SK-N-SH treated with all-trans-retinoic acid at 6 μM for 48 hours (cell line): ENCODE measurements around the gene ZBTB7B.

Experiments
- ATAC-seq: fragments of 200-7000 bp; cut with Tn5 transposase; 3 replicates; pipeline ENCODE4 v1.9.1; 2020; ENCODE audit warnings: mild to moderate bottlenecking, moderate library complexity
- ARNTL ChIP-seq: fragments of 450-650 bp; formaldehyde crosslinking; IDR thresholded peaks from 2 replicates; pipeline ENCODE4 v1.5.0; 2020; ENCODE audit warnings: low read depth, mild to moderate bottlenecking, moderate library complexity, borderline replicate concordance
- BACH2 ChIP-seq: fragments of 250-450 bp; sonication (Bioruptor Pico); IDR thresholded peaks from 2 replicates; pipeline ENCODE4 v1.9.0; 2021; ENCODE audit warnings: mild to moderate bottlenecking, borderline replicate concordance
- CREB5 ChIP-seq: fragments of 250-450 bp; sonication (Bioruptor Pico); IDR thresholded peaks from 2 replicates; pipeline ENCODE4 v1.5.1; 2020; ENCODE audit warnings: low read depth, mild to moderate bottlenecking, moderate library complexity
- CSDC2 ChIP-seq: fragments of 250-450 bp; sonication (Bioruptor Pico); IDR thresholded peaks from 2 replicates; pipeline ENCODE4 v1.5.0; 2020; ENCODE audit warnings: mild to moderate bottlenecking, moderate library complexity
- CSRNP3 ChIP-seq: fragments of 250-450 bp; sonication (Bioruptor Pico); IDR thresholded peaks from 2 replicates; pipeline ENCODE4 v1.5.1; 2021; ENCODE audit warnings: mild to moderate bottlenecking, moderate library complexity
- ESRRG ChIP-seq: fragments of 250-450 bp; sonication (Bioruptor Pico); IDR thresholded peaks from 2 replicates; pipeline ENCODE4 v1.6.1; 2021; ENCODE audit warnings: mild to moderate bottlenecking
- GLIS3 ChIP-seq: fragments of 250-450 bp; sonication (Bioruptor Pico); IDR thresholded peaks from 2 replicates; pipeline ENCODE4 v1.5.0; 2020; ENCODE audit warnings: mild to moderate bottlenecking, moderate library complexity
- ISL1 ChIP-seq: fragments of 250-450 bp; sonication (Bioruptor Pico); IDR thresholded peaks from 2 replicates; pipeline ENCODE4 v2.1.2; 2022; ENCODE audit warnings: mild to moderate bottlenecking, moderate library complexity
- OSR1 ChIP-seq: fragments of 250-450 bp; sonication (Bioruptor Pico); IDR thresholded peaks from 2 replicates; pipeline ENCODE4 v1.8.0; 2022; ENCODE audit warnings: moderate library complexity, mild to moderate bottlenecking, inconsistent platforms
- PATZ1 ChIP-seq: fragments of 250-450 bp; sonication (Bioruptor Pico); IDR thresholded peaks from 2 replicates; pipeline ENCODE4 v1.8.0; 2020; ENCODE audit warnings: mild to moderate bottlenecking, moderate library complexity, borderline replicate concordance
- RARB ChIP-seq: fragments of 250-450 bp; sonication (Bioruptor Pico); IDR thresholded peaks from 2 replicates; pipeline ENCODE4 v1.8.0; 2021; ENCODE audit warnings: mild to moderate bottlenecking, moderate library complexity
- TCF4 ChIP-seq: fragments of 250-450 bp; sonication (Bioruptor Pico); IDR thresholded peaks from 2 replicates; pipeline ENCODE4 v1.8.0; 2021; ENCODE audit warnings: mild to moderate bottlenecking, moderate library complexity, borderline replicate concordance
- TOX ChIP-seq: fragments of 250-450 bp; sonication (Bioruptor Pico); IDR thresholded peaks from 2 replicates; pipeline ENCODE4 v1.8.0; 2021; ENCODE audit warnings: mild to moderate bottlenecking, moderate library complexity, borderline replicate concordance
- ZC3H10 ChIP-seq: fragments of 250-450 bp; sonication (Bioruptor Pico); IDR thresholded peaks from 2 replicates; pipeline ENCODE4 v1.5.1; 2021; ENCODE audit warnings: mild to moderate bottlenecking, moderate library complexity
- ZFP3 ChIP-seq: fragments of 250-450 bp; sonication (Bioruptor Pico); IDR thresholded peaks from 2 replicates; pipeline ENCODE4 v1.5.0; 2020; ENCODE audit warnings: mild to moderate bottlenecking, moderate library complexity
- ZFP30 ChIP-seq: fragments of 450-650 bp; formaldehyde crosslinking; IDR thresholded peaks from 2 replicates; pipeline ENCODE4 v1.5.0; 2022; ENCODE audit warnings: mild to moderate bottlenecking, moderate library complexity
- ZNF565 ChIP-seq: fragments of 450-650 bp; formaldehyde crosslinking; conservative IDR thresholded peaks from 2 replicates; pipeline ENCODE4 v1.5.0; 2020; ENCODE audit warnings: low read depth, mild to moderate bottlenecking, moderate library complexity
- ZNF70 ChIP-seq: fragments of 450-650 bp; formaldehyde crosslinking; IDR thresholded peaks from 2 replicates; pipeline ENCODE4 v1.5.0; 2020; ENCODE audit warnings: mild to moderate bottlenecking, moderate library complexity
- ZNF8 ChIP-seq: fragments of 450-650 bp; formaldehyde crosslinking; IDR thresholded peaks from 2 replicates; pipeline ENCODE4 v1.5.0; 2020; ENCODE audit warnings: mild to moderate bottlenecking, moderate library complexity
- TF ChIP-seq, protein P1 (sequence below): fragments of 250-450 bp; sonication (Bioruptor Pico); IDR thresholded peaks from 2 replicates; pipeline ENCODE4 v1.8.0; 2021; ENCODE audit warnings: low read depth, mild to moderate bottlenecking, moderate library complexity, borderline replicate concordance
- TF ChIP-seq, protein P2 (sequence below): fragments of 250-450 bp; sonication (Bioruptor Pico); IDR thresholded peaks from 2 replicates; pipeline ENCODE4 v1.5.0; 2020; ENCODE audit warnings: mild to moderate bottlenecking, moderate library complexity

The ZBTB7B gene

GRCh38 chr1:155062151-155062686 lies 59.6 kb downstream of the ZBTB7B start:
- no peak for ATAC-seq
- TF ChIP-seq, protein P1, sequence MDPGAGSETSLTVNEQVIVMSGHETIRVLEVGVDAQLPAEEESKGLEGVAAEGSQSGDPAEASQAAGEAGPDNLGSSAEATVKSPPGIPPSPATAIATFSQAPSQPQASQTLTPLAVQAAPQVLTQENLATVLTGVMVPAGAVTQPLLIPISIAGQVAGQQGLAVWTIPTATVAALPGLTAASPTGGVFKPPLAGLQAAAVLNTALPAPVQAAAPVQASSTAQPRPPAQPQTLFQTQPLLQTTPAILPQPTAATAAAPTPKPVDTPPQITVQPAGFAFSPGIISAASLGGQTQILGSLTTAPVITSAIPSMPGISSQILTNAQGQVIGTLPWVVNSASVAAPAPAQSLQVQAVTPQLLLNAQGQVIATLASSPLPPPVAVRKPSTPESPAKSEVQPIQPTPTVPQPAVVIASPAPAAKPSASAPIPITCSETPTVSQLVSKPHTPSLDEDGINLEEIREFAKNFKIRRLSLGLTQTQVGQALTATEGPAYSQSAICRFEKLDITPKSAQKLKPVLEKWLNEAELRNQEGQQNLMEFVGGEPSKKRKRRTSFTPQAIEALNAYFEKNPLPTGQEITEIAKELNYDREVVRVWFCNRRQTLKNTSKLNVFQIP (CRISPR knock-in tag), result no peak
- TF ChIP-seq ZNF8 (no peak), CREB5 (no peak), ZFP30 (CRISPR knock-in tag) (no peak), ZNF565 (no peak), BACH2 (CRISPR knock-in tag) (no peak), ZC3H10 (CRISPR knock-in tag) (no peak), ARNTL (CRISPR knock-in tag) (no peak), ZNF70 (CRISPR knock-in tag) (no peak), ESRRG (CRISPR knock-in tag) (no peak), PATZ1 (no peak), ZFP3 (CRISPR knock-in tag) (no peak), CSRNP3 (CRISPR knock-in tag) (no peak), ISL1 (CRISPR knock-in tag) (no peak), TOX (CRISPR knock-in tag) (no peak), OSR1 (CRISPR knock-in tag) (no peak), CSDC2 (CRISPR knock-in tag) (no peak), TCF4 (CRISPR knock-in tag) (no peak)
- TF ChIP-seq, protein P2, sequence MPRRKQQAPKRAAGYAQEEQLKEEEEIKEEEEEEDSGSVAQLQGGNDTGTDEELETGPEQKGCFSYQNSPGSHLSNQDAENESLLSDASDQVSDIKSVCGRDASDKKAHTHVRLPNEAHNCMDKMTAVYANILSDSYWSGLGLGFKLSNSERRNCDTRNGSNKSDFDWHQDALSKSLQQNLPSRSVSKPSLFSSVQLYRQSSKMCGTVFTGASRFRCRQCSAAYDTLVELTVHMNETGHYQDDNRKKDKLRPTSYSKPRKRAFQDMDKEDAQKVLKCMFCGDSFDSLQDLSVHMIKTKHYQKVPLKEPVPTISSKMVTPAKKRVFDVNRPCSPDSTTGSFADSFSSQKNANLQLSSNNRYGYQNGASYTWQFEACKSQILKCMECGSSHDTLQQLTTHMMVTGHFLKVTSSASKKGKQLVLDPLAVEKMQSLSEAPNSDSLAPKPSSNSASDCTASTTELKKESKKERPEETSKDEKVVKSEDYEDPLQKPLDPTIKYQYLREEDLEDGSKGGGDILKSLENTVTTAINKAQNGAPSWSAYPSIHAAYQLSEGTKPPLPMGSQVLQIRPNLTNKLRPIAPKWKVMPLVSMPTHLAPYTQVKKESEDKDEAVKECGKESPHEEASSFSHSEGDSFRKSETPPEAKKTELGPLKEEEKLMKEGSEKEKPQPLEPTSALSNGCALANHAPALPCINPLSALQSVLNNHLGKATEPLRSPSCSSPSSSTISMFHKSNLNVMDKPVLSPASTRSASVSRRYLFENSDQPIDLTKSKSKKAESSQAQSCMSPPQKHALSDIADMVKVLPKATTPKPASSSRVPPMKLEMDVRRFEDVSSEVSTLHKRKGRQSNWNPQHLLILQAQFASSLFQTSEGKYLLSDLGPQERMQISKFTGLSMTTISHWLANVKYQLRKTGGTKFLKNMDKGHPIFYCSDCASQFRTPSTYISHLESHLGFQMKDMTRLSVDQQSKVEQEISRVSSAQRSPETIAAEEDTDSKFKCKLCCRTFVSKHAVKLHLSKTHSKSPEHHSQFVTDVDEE (CRISPR knock-in tag), result no peak

DNA sequence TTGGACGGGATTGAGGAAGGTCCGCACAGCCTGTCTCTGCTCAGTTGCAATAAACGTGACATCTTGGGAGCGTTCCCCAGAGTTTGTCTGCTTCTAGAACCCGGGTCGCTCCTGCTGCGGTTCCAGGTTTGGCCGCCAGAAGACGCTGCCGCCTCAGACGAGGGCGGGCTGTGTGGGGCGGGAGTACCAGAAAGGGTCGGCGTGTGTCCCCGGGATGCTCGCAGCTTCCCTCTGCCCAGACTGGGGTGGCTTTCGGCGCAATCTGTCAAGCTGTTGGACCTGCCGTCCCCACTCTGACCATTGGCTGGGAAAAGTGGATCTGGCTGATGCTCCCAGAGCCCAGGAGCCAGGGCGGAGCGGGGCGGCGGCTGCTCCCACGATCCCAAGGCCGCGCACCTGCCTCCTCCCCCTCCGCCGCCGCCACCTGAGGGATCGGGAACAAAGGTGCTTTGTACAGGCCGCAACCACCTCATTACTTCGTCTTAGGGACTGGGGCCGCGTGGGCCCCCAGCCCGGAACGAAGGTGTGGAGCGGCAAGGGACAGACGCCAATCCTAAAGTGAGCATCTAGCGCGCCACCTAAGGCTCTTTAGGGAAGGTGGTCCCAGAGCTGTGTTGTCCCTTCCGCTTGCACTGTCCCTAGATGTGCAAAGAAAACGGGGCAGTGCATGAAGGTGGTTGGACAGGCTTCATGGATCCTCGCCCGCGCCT lies 60.3 kb downstream of the ZBTB7B start:
- no peak for ATAC-seq
- TF ChIP-seq TCF4 (CRISPR knock-in tag) (no peak), ARNTL (CRISPR knock-in tag) (no peak), RARB (CRISPR knock-in tag) (no peak), OSR1 (CRISPR knock-in tag) (no peak), CSDC2 (CRISPR knock-in tag) (no peak), CREB5 (no peak), GLIS3 (CRISPR knock-in tag) (no peak), ZNF70 (CRISPR knock-in tag) (no peak), TOX (CRISPR knock-in tag) (no peak), ZNF8 (no peak), ZC3H10 (CRISPR knock-in tag) (no peak)
- TF ChIP-seq, protein P1 (CRISPR knock-in tag), result no peak
- TF ChIP-seq, protein P2 (CRISPR knock-in tag), result no peak
